Glutamatergic neuron (in vitro differentiated cells): ENCODE results near the gene MRI1. TPM values are rescaled to one million over a fixed set of nuclear protein-coding genes. Genes with fewer than 3 reads are reported as not detected.
A peak's percentile ranks its signal among the peaks of the same experiment; 100 is the strongest.

Experiments used
- DNase-seq: peaks from one replicate; pipeline ENCODE4 v3.0.0; 2022
- H3K27ac Mint-ChIP-seq: one replicate; pipeline ENCODE4 v1.8.0; 2020; ENCODE audit warnings: mild to moderate bottlenecking, mixed read lengths, inconsistent platforms; ENCODE audit not compliant: unreplicated experiment
- H3K27me3 Mint-ChIP-seq: one replicate; pipeline ENCODE4 v1.8.0; 2020; ENCODE audit warnings: mild to moderate bottlenecking, moderate library complexity, mixed read lengths, inconsistent platforms; ENCODE audit not compliant: unreplicated experiment
- H3K36me3 Mint-ChIP-seq: one replicate; pipeline ENCODE4 v1.8.0; 2020; ENCODE audit warnings: mild to moderate bottlenecking, mixed read lengths, inconsistent platforms; ENCODE audit not compliant: unreplicated experiment
- H3K4me1 Mint-ChIP-seq: one replicate; pipeline ENCODE4 v1.8.0; 2020; ENCODE audit warnings: mild to moderate bottlenecking, low read depth, mixed read lengths, inconsistent platforms; ENCODE audit not compliant: unreplicated experiment
- H3K4me3 Mint-ChIP-seq: one replicate; pipeline ENCODE4 v1.8.0; 2020; ENCODE audit warnings: mild to moderate bottlenecking, mixed read lengths, inconsistent platforms; ENCODE audit not compliant: unreplicated experiment
- H3K9me3 Mint-ChIP-seq: one replicate; pipeline ENCODE4 v1.8.0; 2020; ENCODE audit warnings: mild to moderate bottlenecking, moderate library complexity, mixed read lengths, inconsistent platforms; ENCODE audit not compliant: unreplicated experiment
- total RNA-seq: library from RNA; stranded (reverse); fragmentation: NEBNext Ultra II Directional; extraction: Animal tissue kit (Norgen Biotek cat#: 25700); gene quantifications from one replicate; pipeline ENCODE4 v1.2.1, GENCODE V29; 2021; ENCODE audit not compliant: unreplicated experiment
- TF ChIP-seq, protein P1 (sequence below): fragments of 200-600 bp; sonication (generic); IDR thresholded peaks from one replicate; pipeline ENCODE4 v1.5.0; 2021; ENCODE audit not compliant: partially characterized antibody, unreplicated experiment

The MRI1 gene
- total RNA-seq, 1 donor from 2014 or later: 21.9 TPM

DNA sequence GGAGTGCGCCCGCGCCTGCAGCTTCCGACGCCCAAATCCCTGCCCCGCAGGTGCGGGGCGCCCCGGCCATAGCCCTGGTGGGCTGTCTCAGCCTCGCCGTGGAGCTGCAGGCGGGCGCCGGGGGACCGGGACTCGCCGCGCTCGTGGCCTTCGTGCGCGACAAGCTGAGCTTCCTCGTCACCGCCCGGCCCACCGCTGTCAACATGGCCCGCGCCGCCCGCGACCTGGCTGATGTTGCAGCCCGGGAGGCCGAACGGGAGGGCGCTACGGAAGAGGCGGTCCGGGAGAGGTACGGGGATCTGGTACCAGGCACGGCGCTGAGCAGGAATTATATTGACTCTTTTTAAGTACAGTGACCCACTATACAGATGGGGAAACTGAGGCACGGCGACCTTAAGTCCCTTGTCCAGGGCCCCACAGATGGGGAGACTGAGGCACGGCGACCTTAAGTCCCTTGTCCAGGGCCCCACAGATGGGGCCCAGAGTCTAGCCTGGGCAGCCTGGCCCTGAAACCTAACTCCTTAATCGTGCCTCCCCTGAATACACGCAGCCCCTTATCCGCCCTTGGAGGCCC is 586 bp downstream of the MRI1 start:
- H3K36me3 Mint-ChIP-seq: peaks cover 5% of the 10 kb centered on the region
- peak overlapping the region; percentile 68 for H3K27ac Mint-ChIP-seq
- TF ChIP-seq, protein P1, sequence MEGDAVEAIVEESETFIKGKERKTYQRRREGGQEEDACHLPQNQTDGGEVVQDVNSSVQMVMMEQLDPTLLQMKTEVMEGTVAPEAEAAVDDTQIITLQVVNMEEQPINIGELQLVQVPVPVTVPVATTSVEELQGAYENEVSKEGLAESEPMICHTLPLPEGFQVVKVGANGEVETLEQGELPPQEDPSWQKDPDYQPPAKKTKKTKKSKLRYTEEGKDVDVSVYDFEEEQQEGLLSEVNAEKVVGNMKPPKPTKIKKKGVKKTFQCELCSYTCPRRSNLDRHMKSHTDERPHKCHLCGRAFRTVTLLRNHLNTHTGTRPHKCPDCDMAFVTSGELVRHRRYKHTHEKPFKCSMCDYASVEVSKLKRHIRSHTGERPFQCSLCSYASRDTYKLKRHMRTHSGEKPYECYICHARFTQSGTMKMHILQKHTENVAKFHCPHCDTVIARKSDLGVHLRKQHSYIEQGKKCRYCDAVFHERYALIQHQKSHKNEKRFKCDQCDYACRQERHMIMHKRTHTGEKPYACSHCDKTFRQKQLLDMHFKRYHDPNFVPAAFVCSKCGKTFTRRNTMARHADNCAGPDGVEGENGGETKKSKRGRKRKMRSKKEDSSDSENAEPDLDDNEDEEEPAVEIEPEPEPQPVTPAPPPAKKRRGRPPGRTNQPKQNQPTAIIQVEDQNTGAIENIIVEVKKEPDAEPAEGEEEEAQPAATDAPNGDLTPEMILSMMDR: no peak
- peaks cover 5% of the 10 kb centered on the region for H3K4me1 Mint-ChIP-seq
- peak overlapping the region; percentile 92 for H3K4me3 Mint-ChIP-seq
- DNase-seq: peak; percentile 62
- H3K9me3 Mint-ChIP-seq: peaks cover 2% of the 10 kb centered on the region
- peaks cover 7% of the 10 kb centered on the region for H3K27me3 Mint-ChIP-seq

GRCh38 chr19:13765395-13766094 is 1.2 kb downstream of the MRI1 start:
- peaks cover 2% of the 10 kb centered on the region for H3K9me3 Mint-ChIP-seq
- TF ChIP-seq, protein P1: no peak
- H3K4me3 Mint-ChIP-seq: peak overlapping the region; percentile 92
- peaks cover 5% of the 10 kb centered on the region for H3K36me3 Mint-ChIP-seq
- DNase-seq: no peak
- peak overlapping the region; percentile 68 for H3K27ac Mint-ChIP-seq
- peaks cover 7% of the 10 kb centered on the region for H3K27me3 Mint-ChIP-seq
- H3K4me1 Mint-ChIP-seq: peaks cover 5% of the 10 kb centered on the region

DNA sequence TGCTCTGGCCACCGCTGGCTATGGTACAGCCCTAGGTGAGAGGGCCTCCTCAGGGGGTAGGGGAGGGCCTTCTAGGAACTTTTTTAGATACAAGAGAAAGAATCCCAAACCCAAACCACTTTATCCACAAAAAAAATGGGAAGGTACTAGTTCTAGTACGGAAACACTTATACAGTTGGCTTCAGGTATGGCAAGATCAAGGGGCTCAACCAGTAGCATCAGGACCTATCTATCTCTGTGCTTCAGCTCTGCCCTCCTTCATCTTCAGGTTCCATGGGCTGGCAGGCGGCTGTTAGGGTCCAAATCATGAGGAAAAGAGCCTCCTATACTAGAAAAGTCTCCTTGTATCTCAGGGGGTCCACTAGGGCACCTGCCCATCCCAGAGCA is 1.8 kb downstream of the MRI1 start:
- peaks cover 7% of the 10 kb centered on the region for H3K27me3 Mint-ChIP-seq
- H3K27ac Mint-ChIP-seq: no peak overlapping the region
- peaks cover 5% of the 10 kb centered on the region for H3K4me1 Mint-ChIP-seq
- peaks cover 5% of the 10 kb centered on the region for H3K36me3 Mint-ChIP-seq
- TF ChIP-seq, protein P1: no peak
- DNase-seq: no peak
- no peak overlapping the region for H3K4me3 Mint-ChIP-seq
- peaks cover 2% of the 10 kb centered on the region for H3K9me3 Mint-ChIP-seq

DNA sequence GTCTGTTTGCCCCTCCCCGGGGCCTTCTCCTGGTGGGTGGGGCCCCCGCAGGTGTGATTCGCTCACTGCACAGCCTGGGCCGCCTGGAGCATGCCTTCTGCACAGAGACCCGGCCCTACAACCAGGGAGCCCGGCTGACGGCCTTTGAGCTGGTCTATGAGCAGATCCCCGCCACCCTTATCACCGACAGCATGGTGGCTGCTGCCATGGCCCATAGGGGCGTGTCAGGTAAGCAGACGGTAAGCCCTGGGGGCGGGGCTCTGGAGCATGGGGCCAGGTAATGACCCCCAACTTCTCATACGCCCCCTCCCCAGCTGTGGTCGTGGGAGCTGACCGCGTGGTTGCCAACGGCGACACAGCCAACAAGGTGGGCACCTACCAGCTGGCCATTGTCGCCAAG is 4.2 kb downstream of the MRI1 start:
- Mint-ChIP-seq H3K36me3 (no peaks in the 10 kb centered on the region), H3K4me3 (no peak overlapping the region), H3K27ac (no peak overlapping the region), H3K4me1 (peaks cover 5% of the 10 kb centered on the region), H3K27me3 (peaks cover 4% of the 10 kb centered on the region), H3K9me3 (no peaks in the 10 kb centered on the region)
- TF ChIP-seq, protein P1: no peak
- DNase-seq: no peak

DNA sequence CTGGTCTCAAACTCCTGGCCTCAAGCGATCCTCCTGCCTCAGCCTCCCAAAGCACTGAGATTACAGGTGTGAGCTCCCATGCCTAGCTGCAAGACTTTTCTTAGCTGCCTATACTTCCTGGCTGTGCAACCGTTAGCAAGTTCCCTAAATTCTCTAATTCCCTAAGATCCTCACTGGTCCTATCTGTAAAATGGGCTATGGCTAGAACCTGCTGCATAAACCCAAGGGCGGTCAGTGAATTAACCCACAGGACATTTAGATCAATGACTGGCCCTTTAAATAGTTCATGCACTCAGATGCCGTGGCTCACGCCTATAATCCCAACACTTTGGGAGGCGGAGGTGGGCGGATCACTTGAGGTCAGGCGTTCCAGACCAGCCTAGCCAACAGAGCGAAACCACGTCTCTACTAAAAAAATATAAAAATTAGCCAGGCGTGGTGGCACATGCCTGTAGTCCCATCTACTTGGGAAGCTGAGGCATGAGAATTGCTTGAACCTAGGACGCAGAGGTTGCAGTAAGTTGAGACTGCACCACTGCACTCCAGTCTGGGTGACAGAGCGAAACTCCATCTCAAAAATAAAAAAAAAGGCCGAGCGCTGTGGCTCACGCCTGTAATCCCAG is 5.8 kb downstream of the MRI1 start:
- TF ChIP-seq, protein P1: no peak
- Mint-ChIP-seq H3K27ac (no peak overlapping the region), H3K9me3 (no peaks in the 10 kb centered on the region), H3K27me3 (peaks cover 8% of the 10 kb centered on the region), H3K4me1 (peaks cover 5% of the 10 kb centered on the region), H3K36me3 (no peaks in the 10 kb centered on the region), H3K4me3 (no peak overlapping the region)
- DNase-seq: no peak
